ENCODE data around the gene PSMG2. TPM values are rescaled to one million over a fixed set of nuclear protein-coding genes. Genes with fewer than 3 reads are reported as not detected.
A peak's percentile ranks its signal among the peaks of the same experiment; 100 is the strongest.

PSMG2 gene
- total and polyA plus RNA-seq, 2 experiments from 2014 or later = 47.2 to 82.2 TPM

GRCh38 chr18:12658426-12659138, 44.3 kb upstream of the PSMG2 start:
- TF ChIP-seq CTCF (IDR thresholded peaks at IDR 0.05; ENCODE audit: low read depth, low read length) = no peak
- Histone ChIP-seq H3K27me3 (no peaks in the 10 kb centered on the region), H3K9me3 (ENCODE audit: low read depth) (no peaks in the 10 kb centered on the region), H3K36me3 (no peaks in the 10 kb centered on the region), H3K27ac (no peak overlapping the region), H3K4me1 (ENCODE audit: low read depth) (peaks cover 8% of the 10 kb centered on the region), H3K4me3 (peak overlapping the region; percentile 83)
- peak; percentile 57 to 59 for DNase-seq (ENCODE audit: low read depth in 1 of 2, low spot score in 1 of 2)

GRCh38 chr18:12659904-12660605, 42.8 kb upstream of the PSMG2 start:
- Histone ChIP-seq H3K4me3 (no peak overlapping the region), H3K9me3 (ENCODE audit: low read depth) (no peaks in the 10 kb centered on the region), H3K36me3 (no peaks in the 10 kb centered on the region), H3K27ac (no peak overlapping the region), H3K4me1 (ENCODE audit: low read depth) (peaks cover 8% of the 10 kb centered on the region), H3K27me3 (no peaks in the 10 kb centered on the region)
- peak; percentile 92 for TF ChIP-seq CTCF (IDR thresholded peaks at IDR 0.05; ENCODE audit: low read depth, low read length)
- DNase-seq (ENCODE audit: low read depth in 1 of 2, low spot score in 1 of 2) = peak; percentile 56 to 74

GRCh38 chr18:12668041-12668440, 34.8 kb upstream of the PSMG2 start:
- Histone ChIP-seq H3K9me3 (ENCODE audit: low read depth) (no peaks in the 10 kb centered on the region), H3K36me3 (peaks cover 11% of the 10 kb centered on the region), H3K4me3 (no peak overlapping the region), H3K4me1 (ENCODE audit: low read depth) (no peaks in the 10 kb centered on the region), H3K27me3 (no peaks in the 10 kb centered on the region), H3K27ac (no peak overlapping the region)
- DNase-seq (ENCODE audit: low read depth in 1 of 2, low spot score in 1 of 2) = no peak
- no peak for TF ChIP-seq CTCF (IDR thresholded peaks at IDR 0.05; ENCODE audit: low read depth, low read length)

- no peak for TF ChIP-seq CTCF (IDR thresholded peaks at IDR 0.05; ENCODE audit: low read depth, low read length)
- H3K27ac ChIP-seq = peak overlapping the region; percentile 45
- H3K27me3 ChIP-seq = no peaks in the 10 kb centered on the region
- no peaks in the 10 kb centered on the region for H3K4me1 ChIP-seq (ENCODE audit: low read depth)
- H3K36me3 ChIP-seq = peaks cover 23% of the 10 kb centered on the region
- DNase-seq (ENCODE audit: low read depth in 1 of 2, low spot score in 1 of 2) = peak; percentile 9 to 75
- no peaks in the 10 kb centered on the region for H3K9me3 ChIP-seq (ENCODE audit: low read depth)
- no peak overlapping the region for H3K4me3 ChIP-seq
Observed at GRCh38 chr18:12679183-12679786, 23.6 kb upstream of the PSMG2 start.

GRCh38 chr18:12686100-12686499, 16.7 kb upstream of the PSMG2 start:
- DNase-seq (ENCODE audit: low read depth in 1 of 2, low spot score in 1 of 2) = peak in 1 of 2 donors; percentile 39
- peaks cover 17% of the 10 kb centered on the region for H3K36me3 ChIP-seq

More at GRCh38 chr18:12686100-12686499, 16.7 kb upstream of the PSMG2 start:
- peak; percentile 10 for TF ChIP-seq CTCF (IDR thresholded peaks at IDR 0.05; ENCODE audit: low read depth, low read length)
- Histone ChIP-seq H3K9me3 (ENCODE audit: low read depth) (no peaks in the 10 kb centered on the region), H3K4me1 (ENCODE audit: low read depth) (no peaks in the 10 kb centered on the region), H3K4me3 (no peak overlapping the region), H3K27ac (no peak overlapping the region), H3K27me3 (no peaks in the 10 kb centered on the region)
